Neural progenitor cell (in vitro differentiated cells): Measurements from ENCODE around the gene AFF3. TPM values are rescaled to one million over a fixed set of nuclear protein-coding genes. Genes with fewer than 3 reads are reported as not detected.
"Not testable (repeated sequence)": the region's sequence is repeated elsewhere in the genome, so short reads cannot be mapped to it uniquely, and the experiment has no call there.

ENCODE experiments used
- DNase-seq: peaks from one replicate; pipeline ENCODE4 v3.0.0-alpha.2; 2016; ENCODE audit warnings: low spot score
- H2AFZ ChIP-seq: fragments of 200-600 bp; sonication (generic); replicated peaks from 2 replicates; pipeline ENCODE4 v1.6.1; 2016; ENCODE audit warnings: antibody characterized with exemption
- H3F3A ChIP-seq: fragments of 200-600 bp; sonication (generic); 2 replicates; pipeline ENCODE4 v1.6.1; 2016; ENCODE audit warnings: antibody characterized with exemption, low read depth
- H3K27ac ChIP-seq: fragments of 200-600 bp; sonication (generic); 2 replicates; pipeline ENCODE4 v1.5.1; 2016; ENCODE audit warnings: mild to moderate bottlenecking
- H3K27me3 ChIP-seq: fragments of 200-600 bp; sonication (generic); 2 replicates; pipeline ENCODE4 v1.6.1; 2016; ENCODE audit warnings: mild to moderate bottlenecking, moderate library complexity
- H3K36me3 ChIP-seq: fragments of 200-600 bp; sonication (generic); 2 replicates; pipeline ENCODE4 v1.5.1; 2016
- H3K4me1 ChIP-seq: fragments of 200-600 bp; sonication (generic); 2 replicates; pipeline ENCODE4 v1.6.1; 2016; ENCODE audit warnings: mixed run types
- H3K4me2 ChIP-seq: fragments of 200-600 bp; sonication (generic); 2 replicates; pipeline ENCODE4 v1.6.1; 2016
- H3K4me3 ChIP-seq: fragments of 200-600 bp; sonication (generic); 2 replicates; pipeline ENCODE4 v1.5.1; 2016
- H3K79me2 ChIP-seq: fragments of 200-600 bp; sonication (generic); 2 replicates; pipeline ENCODE4 v1.6.1; 2016; ENCODE audit warnings: low read depth
- H3K9ac ChIP-seq: fragments of 200-600 bp; sonication (generic); 2 replicates; pipeline ENCODE4 v1.6.1; 2016
- H3K9me3 ChIP-seq: fragments of 200-600 bp; sonication (generic); 2 replicates; pipeline ENCODE4 v1.5.1; 2016; ENCODE audit warnings: low read depth
- H4K20me1 ChIP-seq: fragments of 200-600 bp; sonication (generic); 2 replicates; pipeline ENCODE4 v1.6.1; 2016; ENCODE audit warnings: low read depth
- H3K27ac Mint-ChIP-seq: 3 replicates; pipeline ENCODE4 v1.8.0; 2021; ENCODE audit warnings: mixed read lengths
- H3K27me3 Mint-ChIP-seq: 2 replicates; pipeline ENCODE4 v1.8.0; 2022; ENCODE audit warnings: low read depth, mild to moderate bottlenecking, inconsistent platforms, moderate library complexity, mixed read lengths; ENCODE audit not compliant: insufficient read depth
- H3K36me3 Mint-ChIP-seq: 3 replicates; pipeline ENCODE4 v1.8.0; 2021; ENCODE audit warnings: mixed read lengths
- H3K4me1 Mint-ChIP-seq: 3 replicates; pipeline ENCODE4 v1.8.0; 2021; ENCODE audit warnings: mixed read lengths
- H3K4me3 Mint-ChIP-seq: 3 replicates; pipeline ENCODE4 v1.8.0; 2021; ENCODE audit warnings: mild to moderate bottlenecking, moderate library complexity, mixed read lengths
- H3K9me3 Mint-ChIP-seq: 3 replicates; pipeline ENCODE4 v1.8.0; 2020; ENCODE audit warnings: mixed read lengths
- CTCF ChIP-seq: fragments of 200-600 bp; sonication (generic); IDR thresholded peaks from 2 replicates; pipeline ENCODE4 v1.5.1; 2017; ENCODE audit warnings: antibody characterized with exemption, mild to moderate bottlenecking
- EZH2 ChIP-seq: fragments of 200-600 bp; sonication (generic); IDR thresholded peaks from 2 replicates; pipeline ENCODE4 v1.6.1; 2017; ENCODE audit warnings: antibody characterized with exemption, mild to moderate bottlenecking, moderate library complexity
- EZH2phosphoT487 ChIP-seq: fragments of 200-600 bp; sonication (generic); IDR thresholded peaks from 2 replicates; pipeline ENCODE4 v1.6.1; 2017; ENCODE audit warnings: antibody characterized with exemption
- total RNA-seq: library from RNA; depleted of rRNA; stranded (reverse); fragments of >200 nt; gene quantifications from 2 replicates; pipeline ENCODE4 v1.2.3, GENCODE V29; 2015; ENCODE audit warnings: low replicate concordance

The AFF3 gene
- total RNA-seq, 1 donor from 2014 or later: 0.26 TPM

GRCh38 chr2:100104718-100105677 is 37.4 kb downstream of the AFF3 start:
- Mint-ChIP-seq H3K4me3 (peak overlapping the region; percentile 88), H3K27ac (peak overlapping the region; percentile 68), H3K9me3 (no peaks in the 10 kb centered on the region), H3K27me3 (peaks cover 15% of the 10 kb centered on the region), H3K4me1 (peaks cover 42% of the 10 kb centered on the region), H3K36me3 (no peaks in the 10 kb centered on the region)
- peaks cover 14% of the 10 kb centered on the region for H4K20me1 ChIP-seq
- H3K4me2 ChIP-seq: peak overlapping the region; percentile 95
- no peaks in the 10 kb centered on the region for H3K36me3 ChIP-seq
- peak overlapping the region; percentile 92 for H2AFZ ChIP-seq
- H3K79me2 ChIP-seq: no peaks in the 10 kb centered on the region
- no peak overlapping the region for H3K9ac ChIP-seq
- peaks cover 21% of the 10 kb centered on the region for H3F3A ChIP-seq
- H3K4me3 ChIP-seq: peak overlapping the region; percentile 62
- H3K4me1 ChIP-seq: peaks cover 26% of the 10 kb centered on the region
- DNase-seq: peak; percentile 85
- TF ChIP-seq EZH2 (peak; percentile 72), EZH2phosphoT487 (no peak), CTCF (no peak)
- H3K27ac ChIP-seq: no peak overlapping the region
- no peaks in the 10 kb centered on the region for H3K9me3 ChIP-seq
- peaks cover 83% of the 10 kb centered on the region for H3K27me3 ChIP-seq

GRCh38 chr2:100104265-100104664 is 38.1 kb downstream of the AFF3 start:
- H3K27me3 Mint-ChIP-seq: peaks cover 15% of the 10 kb centered on the region
- not testable (repeated sequence) for H3K9me3 ChIP-seq, H3K79me2 ChIP-seq, H3K36me3 ChIP-seq, H3K27ac Mint-ChIP-seq, H3K9me3 Mint-ChIP-seq, H3K36me3 Mint-ChIP-seq, H3K9ac ChIP-seq, H3K27ac ChIP-seq, H3K4me3 Mint-ChIP-seq, H2AFZ ChIP-seq
- Histone ChIP-seq H3K4me3 (peak overlapping the region; percentile 34), H3K4me1 (peaks cover 26% of the 10 kb centered on the region), H4K20me1 (peaks cover 14% of the 10 kb centered on the region), H3K27me3 (peaks cover 81% of the 10 kb centered on the region), H3K4me2 (peak overlapping the region; percentile 73), H3F3A (peaks cover 21% of the 10 kb centered on the region)
- H3K4me1 Mint-ChIP-seq: peaks cover 36% of the 10 kb centered on the region
- peak; percentile 55 for DNase-seq

DNA sequence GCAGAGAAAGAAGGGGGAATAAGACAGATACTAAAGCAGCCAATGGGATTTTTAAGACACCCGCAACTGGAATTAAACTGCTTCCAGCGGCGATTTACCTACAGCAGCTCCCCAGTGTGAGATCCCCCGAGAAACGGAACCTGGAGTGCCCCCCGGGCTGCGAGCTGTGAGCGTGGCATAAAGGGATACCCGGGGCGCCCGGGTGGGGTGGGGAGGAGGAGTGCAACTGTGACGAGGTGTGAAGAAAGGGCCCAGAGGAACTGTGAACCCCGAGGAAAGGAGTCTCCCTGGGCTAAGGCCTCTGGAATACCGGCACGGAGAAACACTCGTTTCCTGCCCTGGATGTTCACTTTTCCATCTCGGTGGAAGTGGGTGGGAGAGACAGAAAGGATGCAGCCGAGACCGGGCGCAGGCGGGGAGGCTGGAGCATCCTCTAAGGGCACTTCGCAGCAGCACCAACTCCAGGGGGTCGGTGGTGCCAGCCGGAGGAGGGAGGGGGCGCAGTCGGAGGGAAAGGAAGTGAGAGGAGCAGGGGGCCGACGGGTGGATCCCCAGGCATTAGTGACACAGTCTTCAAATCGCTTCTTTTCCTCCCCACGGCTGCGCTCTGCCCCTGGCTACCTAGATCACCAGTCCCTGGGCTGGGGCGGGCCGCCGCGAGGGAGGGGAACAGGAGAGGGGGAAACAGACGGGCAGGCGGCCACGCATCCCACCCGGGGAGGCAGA is 38.7 kb downstream of the AFF3 start:
- Histone ChIP-seq H3K4me3 (peak overlapping the region; percentile 34), H3K4me1 (peaks cover 26% of the 10 kb centered on the region), H4K20me1 (peaks cover 14% of the 10 kb centered on the region), H3K4me2 (peak overlapping the region; percentile 73), H3F3A (peaks cover 21% of the 10 kb centered on the region), H3K27me3 (peaks cover 82% of the 10 kb centered on the region)
- H3K9me3 Mint-ChIP-seq, H3K36me3 Mint-ChIP-seq, H2AFZ ChIP-seq, DNase-seq, H3K36me3 ChIP-seq, H3K27ac ChIP-seq, H3K27ac Mint-ChIP-seq, H3K79me2 ChIP-seq, H3K9ac ChIP-seq, H3K9me3 ChIP-seq: not testable (repeated sequence)
- TF ChIP-seq EZH2phosphoT487 (peak; percentile 36), EZH2 (peak; percentile 60)
- peaks cover 15% of the 10 kb centered on the region for H3K27me3 Mint-ChIP-seq
- peaks cover 36% of the 10 kb centered on the region for H3K4me1 Mint-ChIP-seq
- H3K4me3 Mint-ChIP-seq: peak overlapping the region; percentile 82

DNA sequence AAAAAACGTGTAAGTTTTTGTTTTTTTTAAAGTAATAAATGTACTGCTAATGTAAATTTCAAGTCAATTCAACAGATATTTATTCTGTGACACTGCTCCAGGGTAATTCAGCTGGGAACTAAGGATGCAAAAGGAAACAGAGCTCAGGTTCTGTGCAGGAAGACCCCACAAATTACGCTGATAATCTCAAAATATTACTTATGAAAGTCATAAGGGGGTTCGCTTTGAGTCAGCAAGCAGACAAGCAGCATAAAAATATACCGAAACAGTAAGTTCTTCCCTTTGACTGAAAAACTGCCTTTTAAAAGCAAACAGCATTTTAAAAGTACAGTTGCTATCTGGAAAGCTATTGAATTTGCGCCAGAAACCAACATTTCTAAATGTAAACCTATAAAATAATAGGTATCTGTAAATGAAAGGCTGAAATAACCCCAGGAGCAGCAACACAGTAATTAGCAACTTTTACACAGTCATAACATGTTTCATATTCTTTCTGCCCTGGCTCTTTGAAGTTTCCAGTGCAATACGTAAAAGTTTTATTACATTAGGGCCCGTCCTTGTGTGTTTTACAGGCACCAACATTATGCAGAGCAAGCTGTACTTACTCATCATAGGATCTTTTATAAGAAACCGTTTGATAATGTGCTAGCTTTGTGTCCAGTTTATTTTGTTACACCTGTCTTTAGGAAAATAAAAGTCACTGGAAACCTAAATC is 39.8 kb downstream of the AFF3 start:
- not testable (repeated sequence) for H3K79me2 ChIP-seq, H3K9me3 ChIP-seq, H3K9ac ChIP-seq, H3K4me3 ChIP-seq, H3K27ac Mint-ChIP-seq, H3K27ac ChIP-seq, H2AFZ ChIP-seq, H3K9me3 Mint-ChIP-seq, H4K20me1 ChIP-seq, DNase-seq, H3K4me2 ChIP-seq, H3K4me3 Mint-ChIP-seq, H3K36me3 ChIP-seq, H3K36me3 Mint-ChIP-seq
- Histone ChIP-seq H3K4me1 (peaks cover 21% of the 10 kb centered on the region), H3F3A (peaks cover 21% of the 10 kb centered on the region), H3K27me3 (peaks cover 71% of the 10 kb centered on the region)
- peaks cover 26% of the 10 kb centered on the region for H3K4me1 Mint-ChIP-seq
- H3K27me3 Mint-ChIP-seq: peaks cover 14% of the 10 kb centered on the region

- not testable (repeated sequence) for H3K4me1 Mint-ChIP-seq, H3K9me3 Mint-ChIP-seq, H3F3A ChIP-seq, H3K4me3 Mint-ChIP-seq, H3K36me3 Mint-ChIP-seq, H3K79me2 ChIP-seq, H3K4me3 ChIP-seq, H3K27ac Mint-ChIP-seq, H3K4me1 ChIP-seq, H3K27me3 Mint-ChIP-seq, H3K4me2 ChIP-seq, H3K9me3 ChIP-seq, H3K27ac ChIP-seq, H4K20me1 ChIP-seq, H3K36me3 ChIP-seq, H2AFZ ChIP-seq, H3K9ac ChIP-seq, DNase-seq
- peaks cover 40% of the 10 kb centered on the region for H3K27me3 ChIP-seq
Observed at GRCh38 chr2:100098855-100099254, 43.5 kb downstream of the AFF3 start.

DNA sequence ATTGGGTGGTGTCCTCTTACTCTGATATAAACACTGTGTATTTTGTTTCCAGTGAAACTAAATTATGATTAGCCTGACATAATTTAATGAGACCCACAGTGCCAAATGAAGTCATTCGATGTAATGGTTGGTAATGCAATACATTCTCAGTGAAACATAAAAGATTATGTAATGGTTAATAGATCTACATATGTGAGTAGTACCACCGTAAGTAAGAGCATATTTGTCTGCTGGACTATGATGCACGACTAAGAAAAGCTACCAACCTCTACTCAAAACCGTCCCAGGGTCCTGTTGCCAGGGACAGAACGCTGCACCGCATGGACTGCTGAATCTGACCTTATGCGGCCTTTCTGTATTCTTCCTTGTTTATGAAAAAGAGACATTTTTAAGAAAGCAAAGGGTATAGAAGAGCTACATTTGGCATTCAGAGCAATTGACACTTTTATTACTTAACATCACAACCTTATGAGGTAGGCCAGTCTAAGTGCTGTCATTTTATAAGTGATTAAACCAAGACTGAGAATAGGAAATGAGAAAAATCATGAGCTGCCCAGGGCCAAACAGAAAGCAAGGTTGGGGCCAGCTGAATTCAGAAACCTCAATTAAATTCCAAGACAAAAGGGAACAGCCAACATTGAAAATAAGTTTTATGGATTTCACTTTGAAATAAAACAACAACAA is 44.6 kb downstream of the AFF3 start:
- H2AFZ ChIP-seq, H4K20me1 ChIP-seq, H3K27me3 Mint-ChIP-seq, H3K79me2 ChIP-seq, H3K4me1 Mint-ChIP-seq, H3K36me3 ChIP-seq, H3F3A ChIP-seq, H3K27ac ChIP-seq, H3K9me3 Mint-ChIP-seq, DNase-seq, H3K36me3 Mint-ChIP-seq, H3K27ac Mint-ChIP-seq, H3K9ac ChIP-seq, H3K4me2 ChIP-seq, H3K9me3 ChIP-seq, H3K4me3 Mint-ChIP-seq, H3K4me3 ChIP-seq, H3K4me1 ChIP-seq: not testable (repeated sequence)
- H3K27me3 ChIP-seq: peaks cover 29% of the 10 kb centered on the region
